Keratinocyte (primary cell): ENCODE measurements around the gene DTYMK.

Source experiments
- CTCF ChIP-seq, 3 experiments: IDR thresholded peaks in 1 of 3; conservative IDR thresholded peaks in 1 of 3; optimal IDR thresholded peaks in 1 of 3; 2 replicates in 2 of 3; 3 replicates in 1 of 3; pipeline versions ENCODE3 to v1.5.1; 2011; ENCODE audit warnings: low read length in 3 of 3, mild to moderate bottlenecking in 3 of 3, moderate library complexity in 2 of 3, control low read depth in 1 of 3, inconsistent platforms in 1 of 3; ENCODE audit not compliant: insufficient read depth in 2 of 3; ENCODE audit errors: extremely low read depth in 1 of 3
- EZH2 ChIP-seq: IDR thresholded peaks from one replicate; pipeline ENCODE4 v1.6.1; 2012; ENCODE audit warnings: inconsistent platforms, mild to moderate bottlenecking, low read length, moderate library complexity

DNA sequence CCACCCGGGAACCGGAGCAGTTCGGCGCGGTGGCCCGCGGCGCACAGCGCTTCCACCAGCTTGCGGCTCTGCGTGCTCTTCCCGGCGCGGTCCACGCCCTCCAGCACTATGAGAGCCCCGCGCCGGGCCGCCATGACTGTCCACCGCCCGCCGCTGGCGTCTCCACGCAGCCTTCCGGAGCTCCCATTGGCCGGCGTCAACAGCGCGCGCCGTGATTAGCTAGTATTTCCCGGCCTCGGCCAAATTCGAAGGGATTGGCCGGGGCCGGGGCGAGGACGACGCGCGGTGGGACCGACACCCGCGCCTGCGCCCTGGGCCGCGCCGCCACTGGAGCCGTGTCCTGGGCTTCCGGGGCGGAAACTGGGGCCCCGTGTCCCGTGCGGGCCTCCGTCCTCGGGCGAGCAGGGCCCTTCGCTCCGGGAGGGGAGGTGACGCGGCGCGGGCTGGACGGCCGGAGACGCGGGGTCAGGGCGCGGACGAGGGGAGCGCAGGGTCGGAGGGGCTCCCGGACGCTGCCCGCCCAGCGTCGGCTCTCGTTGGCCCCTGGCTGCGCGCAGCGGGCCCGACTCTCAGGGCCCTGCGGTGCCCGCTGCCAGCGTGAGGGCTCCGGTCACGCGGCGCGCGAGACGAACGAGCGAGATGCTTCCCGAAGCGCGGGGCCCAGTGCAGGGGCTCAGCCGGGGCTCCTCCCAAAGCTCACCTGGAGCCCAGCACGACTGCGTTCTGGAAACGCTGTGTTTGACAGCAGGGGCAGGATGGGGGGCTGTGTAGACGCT is at the start of gene DTYMK:
- TF ChIP-seq EZH2 = no peak
- TF ChIP-seq CTCF (optimal IDR thresholded peaks at IDR 0.05 in 1 of 3, IDR thresholded peaks at IDR 0.05 in 1 of 3, conservative IDR thresholded peaks at IDR 0.05 in 1 of 3; ENCODE audit: extremely low read depth in 1 of 3, insufficient read depth in 2 of 3, low read length in 3 of 3) = no peak
